A549 treated with dexamethasone at 1 μM for 4 hours (cell line): Measurements from ENCODE around the gene COBLL1. TPM values are rescaled to one million over a fixed set of nuclear protein-coding genes. Genes with fewer than 3 reads are reported as not detected.

Experiments used
- total RNA-seq: library from RNA; stranded (reverse); fragments of 200-300 nt; extraction: Qiagen RNA extraction; gene quantifications from 5 replicates; pipeline ENCODE4 v1.2.3, GENCODE V29; 2022

COBLL1 gene, protein sequence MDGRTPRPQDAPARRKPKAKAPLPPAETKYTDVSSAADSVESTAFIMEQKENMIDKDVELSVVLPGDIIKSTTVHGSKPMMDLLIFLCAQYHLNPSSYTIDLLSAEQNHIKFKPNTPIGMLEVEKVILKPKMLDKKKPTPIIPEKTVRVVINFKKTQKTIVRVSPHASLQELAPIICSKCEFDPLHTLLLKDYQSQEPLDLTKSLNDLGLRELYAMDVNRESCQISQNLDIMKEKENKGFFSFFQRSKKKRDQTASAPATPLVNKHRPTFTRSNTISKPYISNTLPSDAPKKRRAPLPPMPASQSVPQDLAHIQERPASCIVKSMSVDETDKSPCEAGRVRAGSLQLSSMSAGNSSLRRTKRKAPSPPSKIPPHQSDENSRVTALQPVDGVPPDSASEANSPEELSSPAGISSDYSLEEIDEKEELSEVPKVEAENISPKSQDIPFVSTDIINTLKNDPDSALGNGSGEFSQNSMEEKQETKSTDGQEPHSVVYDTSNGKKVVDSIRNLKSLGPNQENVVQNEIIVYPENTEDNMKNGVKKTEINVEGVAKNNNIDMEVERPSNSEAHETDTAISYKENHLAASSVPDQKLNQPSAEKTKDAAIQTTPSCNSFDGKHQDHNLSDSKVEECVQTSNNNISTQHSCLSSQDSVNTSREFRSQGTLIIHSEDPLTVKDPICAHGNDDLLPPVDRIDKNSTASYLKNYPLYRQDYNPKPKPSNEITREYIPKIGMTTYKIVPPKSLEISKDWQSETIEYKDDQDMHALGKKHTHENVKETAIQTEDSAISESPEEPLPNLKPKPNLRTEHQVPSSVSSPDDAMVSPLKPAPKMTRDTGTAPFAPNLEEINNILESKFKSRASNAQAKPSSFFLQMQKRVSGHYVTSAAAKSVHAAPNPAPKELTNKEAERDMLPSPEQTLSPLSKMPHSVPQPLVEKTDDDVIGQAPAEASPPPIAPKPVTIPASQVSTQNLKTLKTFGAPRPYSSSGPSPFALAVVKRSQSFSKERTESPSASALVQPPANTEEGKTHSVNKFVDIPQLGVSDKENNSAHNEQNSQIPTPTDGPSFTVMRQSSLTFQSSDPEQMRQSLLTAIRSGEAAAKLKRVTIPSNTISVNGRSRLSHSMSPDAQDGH
- 4.5 to 6.9 TPM (median 6.0 TPM) in 5 replicates for total RNA-seq

DNA sequence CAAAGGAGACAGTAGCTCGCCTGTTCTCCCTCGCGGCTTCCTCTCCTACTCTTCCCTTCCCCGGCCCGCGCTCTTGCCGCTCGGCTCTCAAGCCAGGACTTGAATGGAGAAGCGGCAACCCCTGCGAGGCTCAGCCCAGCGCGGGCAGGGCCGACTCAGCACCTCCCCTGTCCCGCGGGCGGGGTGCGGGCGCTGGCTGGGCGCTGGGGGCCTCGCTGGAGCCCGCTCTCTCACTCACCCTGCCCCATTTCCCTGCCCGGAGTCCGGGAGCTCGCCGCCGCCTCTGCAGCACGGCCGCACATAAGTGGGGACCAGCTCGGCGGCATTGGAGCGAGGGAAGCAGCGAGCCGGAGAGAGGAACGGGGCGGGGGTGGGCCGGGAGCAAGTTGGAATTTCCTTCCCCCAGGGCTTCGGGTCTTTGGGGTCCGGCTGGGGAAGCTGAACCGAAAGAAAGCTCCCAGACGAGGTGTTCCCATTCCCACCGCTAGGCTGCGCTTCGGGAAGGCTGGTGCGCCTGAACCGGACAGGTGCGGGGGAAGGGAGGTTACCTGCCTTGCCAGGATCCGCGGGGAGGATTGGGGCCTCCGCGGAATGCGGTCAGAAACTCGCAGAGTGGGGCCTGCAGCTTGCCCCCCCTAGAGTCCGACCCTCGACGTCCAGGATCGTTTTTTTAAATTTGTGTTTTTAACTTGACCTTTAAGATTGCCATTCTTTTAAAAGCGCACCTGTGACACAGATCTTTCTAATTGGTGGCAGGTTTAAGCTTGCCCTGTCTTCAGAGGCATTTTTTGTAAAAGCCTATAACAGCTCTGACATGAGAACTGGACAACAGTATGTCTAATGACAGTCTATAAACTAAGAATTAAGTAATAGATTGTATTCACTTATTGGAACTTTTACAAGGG, at the start of gene COBLL1:
TSS of gene COBLL1 (minus strand) at position 105 of the 905 bp plus-strand sequence. CDS start 627 bp downstream, outside the sequence.

Other genes starting within 250 kb of the COBLL1 start
- gene GRB14, start 220.3 kb downstream of the COBLL1 start, total RNA-seq = 4.8 to 6.5 TPM (median 5.1 TPM) in 5 replicates
- 0.05 to 0.14 TPM (median 0.10 TPM) in 4 of 5 replicates, not detected in the other for gene SLC38A11, start 113.7 kb upstream of the COBLL1 start, total RNA-seq